SK-N-SH treated with all-trans-retinoic acid at 6 μM for 48 hours (cell line): Measurements from ENCODE around the gene GOLT1A.
"Not testable (repeated sequence)": the region's sequence is repeated elsewhere in the genome, so short reads cannot be mapped to it uniquely, and the experiment has no call there.

Experiments
- ATAC-seq: fragments of 200-7000 bp; cut with Tn5 transposase; 3 replicates; pipeline ENCODE4 v1.9.1; 2020; ENCODE audit warnings: mild to moderate bottlenecking, moderate library complexity
- ARNTL ChIP-seq: fragments of 450-650 bp; formaldehyde crosslinking; IDR thresholded peaks from 2 replicates; pipeline ENCODE4 v1.5.0; 2020; ENCODE audit warnings: low read depth, mild to moderate bottlenecking, moderate library complexity, borderline replicate concordance
- BACH2 ChIP-seq: fragments of 250-450 bp; sonication (Bioruptor Pico); IDR thresholded peaks from 2 replicates; pipeline ENCODE4 v1.9.0; 2021; ENCODE audit warnings: mild to moderate bottlenecking, borderline replicate concordance
- CSDC2 ChIP-seq: fragments of 250-450 bp; sonication (Bioruptor Pico); IDR thresholded peaks from 2 replicates; pipeline ENCODE4 v1.5.0; 2020; ENCODE audit warnings: mild to moderate bottlenecking, moderate library complexity
- CSRNP3 ChIP-seq: fragments of 250-450 bp; sonication (Bioruptor Pico); IDR thresholded peaks from 2 replicates; pipeline ENCODE4 v1.5.1; 2021; ENCODE audit warnings: mild to moderate bottlenecking, moderate library complexity
- ESRRG ChIP-seq: fragments of 250-450 bp; sonication (Bioruptor Pico); IDR thresholded peaks from 2 replicates; pipeline ENCODE4 v1.6.1; 2021; ENCODE audit warnings: mild to moderate bottlenecking
- ISL1 ChIP-seq: fragments of 250-450 bp; sonication (Bioruptor Pico); IDR thresholded peaks from 2 replicates; pipeline ENCODE4 v2.1.2; 2022; ENCODE audit warnings: mild to moderate bottlenecking, moderate library complexity
- OSR1 ChIP-seq: fragments of 250-450 bp; sonication (Bioruptor Pico); IDR thresholded peaks from 2 replicates; pipeline ENCODE4 v1.8.0; 2022; ENCODE audit warnings: moderate library complexity, mild to moderate bottlenecking, inconsistent platforms
- PATZ1 ChIP-seq: fragments of 250-450 bp; sonication (Bioruptor Pico); IDR thresholded peaks from 2 replicates; pipeline ENCODE4 v1.8.0; 2020; ENCODE audit warnings: mild to moderate bottlenecking, moderate library complexity, borderline replicate concordance
- POU6F1 ChIP-seq: fragments of 250-450 bp; sonication (Bioruptor Pico); IDR thresholded peaks from 2 replicates; pipeline ENCODE4 v1.8.0; 2021; ENCODE audit warnings: low read depth, mild to moderate bottlenecking, moderate library complexity, borderline replicate concordance
- PPARA ChIP-seq: fragments of 250-450 bp; sonication (Bioruptor Pico); IDR thresholded peaks from 2 replicates; pipeline ENCODE4 v1.5.0; 2020; ENCODE audit warnings: mild to moderate bottlenecking, borderline replicate concordance
- RARB ChIP-seq: fragments of 250-450 bp; sonication (Bioruptor Pico); IDR thresholded peaks from 2 replicates; pipeline ENCODE4 v1.8.0; 2021; ENCODE audit warnings: mild to moderate bottlenecking, moderate library complexity
- SNAI2 ChIP-seq: fragments of 250-450 bp; sonication (Bioruptor Pico); IDR thresholded peaks from 2 replicates; pipeline ENCODE4 v1.5.0; 2020; ENCODE audit warnings: mild to moderate bottlenecking, moderate library complexity
- TCF4 ChIP-seq: fragments of 250-450 bp; sonication (Bioruptor Pico); IDR thresholded peaks from 2 replicates; pipeline ENCODE4 v1.8.0; 2021; ENCODE audit warnings: mild to moderate bottlenecking, moderate library complexity, borderline replicate concordance
- TOX ChIP-seq: fragments of 250-450 bp; sonication (Bioruptor Pico); IDR thresholded peaks from 2 replicates; pipeline ENCODE4 v1.8.0; 2021; ENCODE audit warnings: mild to moderate bottlenecking, moderate library complexity, borderline replicate concordance
- TSHZ2 ChIP-seq: fragments of 250-450 bp; sonication (Bioruptor Pico); IDR thresholded peaks from 2 replicates; pipeline ENCODE4 v1.5.0; 2020; ENCODE audit warnings: mild to moderate bottlenecking, moderate library complexity
- ZC3H10 ChIP-seq: fragments of 250-450 bp; sonication (Bioruptor Pico); IDR thresholded peaks from 2 replicates; pipeline ENCODE4 v1.5.1; 2021; ENCODE audit warnings: mild to moderate bottlenecking, moderate library complexity
- ZFP3 ChIP-seq: fragments of 250-450 bp; sonication (Bioruptor Pico); IDR thresholded peaks from 2 replicates; pipeline ENCODE4 v1.5.0; 2020; ENCODE audit warnings: mild to moderate bottlenecking, moderate library complexity
- ZFP30 ChIP-seq: fragments of 450-650 bp; formaldehyde crosslinking; IDR thresholded peaks from 2 replicates; pipeline ENCODE4 v1.5.0; 2022; ENCODE audit warnings: mild to moderate bottlenecking, moderate library complexity
- ZNF565 ChIP-seq: fragments of 450-650 bp; formaldehyde crosslinking; conservative IDR thresholded peaks from 2 replicates; pipeline ENCODE4 v1.5.0; 2020; ENCODE audit warnings: low read depth, mild to moderate bottlenecking, moderate library complexity
- ZNF70 ChIP-seq: fragments of 450-650 bp; formaldehyde crosslinking; IDR thresholded peaks from 2 replicates; pipeline ENCODE4 v1.5.0; 2020; ENCODE audit warnings: mild to moderate bottlenecking, moderate library complexity
- ZNF8 ChIP-seq: fragments of 450-650 bp; formaldehyde crosslinking; IDR thresholded peaks from 2 replicates; pipeline ENCODE4 v1.5.0; 2020; ENCODE audit warnings: mild to moderate bottlenecking, moderate library complexity

Gene GOLT1A

GRCh38 chr1:204241050-204241449, 27.3 kb upstream of the GOLT1A start:
- TF ChIP-seq ZFP3 = no peak
- TF ChIP-seq ZC3H10 = no peak
- no peak for TF ChIP-seq OSR1 (CRISPR knock-in tag)
- no peak for TF ChIP-seq ZNF565
- no peak for TF ChIP-seq CSDC2 (CRISPR knock-in tag)
- TF ChIP-seq POU6F1 = no peak
- no peak for TF ChIP-seq CSRNP3 (CRISPR knock-in tag)
- no peak for TF ChIP-seq BACH2 (CRISPR knock-in tag)
- TF ChIP-seq ARNTL (CRISPR knock-in tag) = no peak
- TF ChIP-seq PATZ1 (CRISPR knock-in tag) = no peak
- TF ChIP-seq RARB (CRISPR knock-in tag) = no peak
- TF ChIP-seq ZNF70 (CRISPR knock-in tag) = no peak
- TF ChIP-seq ISL1 (CRISPR knock-in tag) = no peak
- TF ChIP-seq TOX (CRISPR knock-in tag) = no peak
- TF ChIP-seq ESRRG (CRISPR knock-in tag) = no peak
- no peak for TF ChIP-seq ZFP30
- no peak for TF ChIP-seq SNAI2 (CRISPR knock-in tag)
- TF ChIP-seq TSHZ2 (CRISPR knock-in tag) = no peak
- TF ChIP-seq PPARA (CRISPR knock-in tag) = no peak
- TF ChIP-seq ZNF8 (CRISPR knock-in tag) = no peak
- TF ChIP-seq, all 23 proteins: peak for 0
- ATAC-seq = peak; percentile 55; the same call in 2 of the 3 replicates

- TF ChIP-seq OSR1 (CRISPR knock-in tag) = no peak
- TF ChIP-seq ZFP30 = no peak
- no peak for TF ChIP-seq TCF4
- TF ChIP-seq ISL1 (CRISPR knock-in tag) = no peak
- no peak for TF ChIP-seq TSHZ2 (CRISPR knock-in tag)
- TF ChIP-seq ZNF8 (CRISPR knock-in tag) = no peak
- TF ChIP-seq ZC3H10 = no peak
- no peak for TF ChIP-seq PATZ1 (CRISPR knock-in tag)
- no peak for TF ChIP-seq CSDC2 (CRISPR knock-in tag)
- no peak for TF ChIP-seq RARB (CRISPR knock-in tag)
- no peak for TF ChIP-seq BACH2 (CRISPR knock-in tag)
- no peak for TF ChIP-seq ZFP3
- TF ChIP-seq ZNF565 = no peak
- no peak for TF ChIP-seq TOX (CRISPR knock-in tag)
- no peak for TF ChIP-seq POU6F1
- no peak for ATAC-seq
Observed at GRCh38 chr1:204240233-204240632, 26.4 kb upstream of the GOLT1A start.

- not testable (repeated sequence) for ATAC-seq
Observed at GRCh38 chr1:204239401-204239800, 25.6 kb upstream of the GOLT1A start.

- not testable (repeated sequence) for ATAC-seq
Observed at GRCh38 chr1:204238520-204238919, 24.7 kb upstream of the GOLT1A start.

GRCh38 chr1:204237515-204237914, 23.7 kb upstream of the GOLT1A start:
- ATAC-seq = not testable (repeated sequence)
